NCI-H446 (cell line): Measurements from ENCODE around the gene BOLA3.
"Not testable (repeated sequence)": the region's sequence is repeated elsewhere in the genome, so short reads cannot be mapped to it uniquely, and the experiment has no call there.

Experiments
- DNase-seq, 2 experiments: peaks; one replicate each; lab custom pipeline; 2025; lab: John Stamatoyannopoulos, UW

The BOLA3 gene

DNA sequence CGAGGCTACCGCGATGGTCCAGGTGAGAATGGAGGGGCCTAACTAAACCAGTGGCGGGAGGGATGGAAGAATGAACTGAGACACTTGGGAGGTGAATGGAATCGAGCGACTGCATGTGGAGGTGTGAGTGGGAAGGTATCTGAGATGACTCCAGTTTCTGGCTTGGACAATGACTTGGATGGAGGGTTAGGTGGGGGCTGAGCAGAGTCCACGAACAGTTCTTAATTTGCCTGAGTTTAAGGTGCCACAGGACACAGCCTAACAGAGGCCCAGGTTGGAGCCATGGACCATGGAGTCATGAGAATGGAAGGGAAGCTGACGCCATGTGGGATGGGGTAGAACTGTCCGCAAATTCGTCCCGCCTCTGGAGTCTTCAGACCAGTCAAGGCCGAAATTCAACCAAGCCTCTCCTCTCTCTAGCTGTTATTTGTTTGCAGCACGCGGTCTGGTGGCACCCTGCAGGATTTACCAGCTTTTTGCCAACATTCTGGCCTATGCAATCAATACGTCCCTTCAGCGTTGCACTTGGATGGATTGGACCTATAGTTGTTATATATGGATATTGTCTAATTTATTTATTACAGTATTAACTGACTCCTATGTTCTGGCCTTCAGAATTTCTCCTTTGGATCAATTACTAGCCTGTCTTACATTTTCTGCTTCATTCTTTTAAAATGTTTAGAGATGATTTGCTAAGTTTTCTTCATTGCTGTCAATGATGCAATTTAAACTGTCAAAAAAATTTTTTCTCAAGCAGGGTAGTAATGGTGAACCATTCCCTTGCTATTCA lies 940 bp upstream of the BOLA3 start:
- DNase-seq = peak in 1 of 2 experiments; percentile 23

DNA sequence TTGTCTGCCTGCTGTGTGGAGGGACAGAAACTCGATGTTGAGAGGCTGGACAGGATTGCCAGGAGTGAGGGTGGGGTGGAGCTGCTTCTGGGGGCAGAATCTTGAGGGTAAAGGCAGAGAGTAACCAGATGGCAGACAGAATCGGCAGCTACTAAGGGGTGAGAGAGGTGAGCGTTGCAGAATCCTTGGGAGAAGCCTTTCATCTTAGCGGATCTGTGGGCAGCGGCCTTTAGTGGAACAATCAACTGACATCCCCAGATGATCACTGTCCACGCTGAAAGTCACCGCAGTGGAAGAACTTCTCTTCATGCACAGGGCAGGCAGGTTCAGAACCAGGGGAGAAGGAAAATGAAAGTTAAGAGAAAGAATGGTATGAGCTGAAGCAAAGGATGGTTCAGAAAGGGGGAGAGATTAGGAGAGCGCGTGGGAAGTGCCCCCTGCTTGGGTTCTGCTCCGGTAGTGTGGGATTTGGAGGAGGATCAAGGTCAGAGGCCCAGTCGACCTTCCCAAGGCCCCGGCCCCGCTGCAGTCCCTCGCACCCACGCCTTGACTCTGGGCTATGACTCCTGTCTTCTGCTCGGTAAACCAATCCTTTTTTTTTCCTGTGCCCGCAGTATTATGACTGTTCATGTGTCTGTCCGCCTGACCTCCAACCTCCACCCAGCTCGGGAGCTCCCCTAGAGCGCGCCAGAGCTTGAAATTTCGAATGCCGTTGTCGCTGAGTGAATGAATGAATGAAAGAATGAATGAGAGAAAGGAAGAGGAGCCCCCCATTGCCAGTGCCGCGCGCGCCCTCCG lies 584 bp downstream of the BOLA3 start:
- DNase-seq = no peak

DNA sequence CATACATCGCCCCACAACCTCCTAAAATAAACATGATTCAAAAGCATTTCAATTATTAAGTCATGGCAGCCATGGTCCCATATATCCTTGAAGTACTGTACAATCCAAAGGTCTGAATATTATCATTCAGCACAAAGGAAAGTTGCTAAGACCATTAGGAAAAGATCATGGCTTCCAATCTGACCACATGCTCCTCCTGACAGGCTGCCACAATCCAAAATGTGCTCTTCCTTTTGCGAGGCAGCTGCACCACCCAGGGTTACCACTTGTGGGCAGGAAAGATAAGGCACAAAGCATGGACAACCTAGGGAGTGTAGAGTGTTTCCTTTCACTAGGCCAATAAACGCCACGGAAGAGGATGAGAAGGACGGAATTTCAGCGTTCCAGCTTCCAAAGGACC lies 5.4 kb downstream of the BOLA3 start:
- DNase-seq = peak in 1 of 2 experiments; percentile 16

DNA sequence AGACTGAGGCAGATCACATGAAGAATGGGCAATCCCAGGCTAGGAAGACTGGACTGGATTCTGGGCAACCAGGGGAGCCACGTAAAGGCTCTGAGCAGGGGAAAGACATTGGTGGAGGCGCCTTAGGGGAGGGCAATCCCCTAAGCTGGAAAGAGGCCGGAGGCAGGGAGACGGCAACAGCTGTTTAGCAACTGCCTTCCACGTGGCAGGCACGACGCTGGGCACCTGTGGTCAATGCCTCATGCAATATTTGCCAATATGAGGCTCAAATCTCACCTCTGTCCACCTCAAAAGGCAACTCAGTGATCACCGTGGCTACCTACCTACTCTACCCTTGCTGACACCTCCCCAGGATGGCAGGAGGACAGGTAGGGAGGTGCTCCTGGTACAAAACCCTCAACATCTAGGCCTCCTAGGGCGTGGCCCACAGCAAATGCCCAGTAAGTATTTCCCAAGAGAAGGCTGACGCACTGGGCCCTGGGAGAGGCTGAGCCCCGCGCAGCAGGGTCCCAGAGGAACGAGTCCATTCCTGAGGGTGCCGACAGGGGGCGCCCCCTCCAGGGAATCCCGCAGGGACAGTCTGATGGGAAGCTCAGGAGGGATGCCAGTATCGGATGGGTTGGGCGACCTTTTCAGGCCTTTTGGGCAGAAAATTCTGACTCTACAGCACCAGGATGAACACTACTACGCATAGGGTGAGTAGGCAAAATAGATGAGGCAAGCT lies 8.9 kb downstream of the BOLA3 start:
- no peak for DNase-seq

DNA sequence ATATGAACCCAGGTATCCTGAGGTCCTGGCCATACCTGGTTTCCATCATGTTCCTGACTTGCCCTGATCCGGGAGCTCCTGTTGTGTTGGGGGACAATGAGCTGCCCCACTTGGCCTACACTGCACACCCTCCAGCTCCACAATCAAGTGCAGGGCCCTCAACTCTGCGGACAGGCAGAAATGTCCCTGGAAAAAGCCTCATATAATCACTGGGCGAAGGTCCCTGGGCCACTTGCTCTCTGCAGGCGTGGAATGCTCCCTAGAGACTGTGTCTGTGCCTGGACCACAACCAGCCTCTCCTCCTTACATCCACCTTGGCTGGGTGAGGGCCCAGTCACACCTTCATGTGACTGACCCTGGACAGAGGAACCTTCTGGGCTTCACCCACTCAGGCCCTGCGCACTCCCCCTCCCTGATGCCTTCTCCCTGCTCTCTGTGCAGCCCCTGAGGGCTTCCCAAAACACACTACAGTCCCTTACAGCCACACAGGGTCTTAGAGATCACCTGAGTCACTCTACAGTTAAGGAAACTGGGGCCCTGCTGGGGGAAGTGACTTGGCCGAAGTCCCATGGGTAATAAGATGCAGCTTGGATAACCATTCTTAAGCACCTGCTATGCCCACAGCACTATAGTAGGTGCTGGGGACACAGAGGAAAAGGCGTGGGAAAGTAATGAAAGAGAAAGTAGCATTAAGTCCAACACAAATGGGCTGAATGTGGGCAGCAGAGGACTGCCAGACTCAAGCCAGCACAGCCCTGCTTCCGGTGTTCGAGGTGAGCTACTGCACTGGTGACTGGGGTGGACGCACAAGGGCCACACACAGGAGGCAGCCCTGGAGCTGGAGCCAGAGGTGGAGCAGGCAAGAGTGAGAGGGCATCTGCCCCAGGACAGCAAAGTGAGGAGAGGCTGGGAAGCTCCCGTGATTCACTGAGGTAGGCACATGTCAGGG lies 9.8 kb downstream of the BOLA3 start:
- no peak for DNase-seq

DNA sequence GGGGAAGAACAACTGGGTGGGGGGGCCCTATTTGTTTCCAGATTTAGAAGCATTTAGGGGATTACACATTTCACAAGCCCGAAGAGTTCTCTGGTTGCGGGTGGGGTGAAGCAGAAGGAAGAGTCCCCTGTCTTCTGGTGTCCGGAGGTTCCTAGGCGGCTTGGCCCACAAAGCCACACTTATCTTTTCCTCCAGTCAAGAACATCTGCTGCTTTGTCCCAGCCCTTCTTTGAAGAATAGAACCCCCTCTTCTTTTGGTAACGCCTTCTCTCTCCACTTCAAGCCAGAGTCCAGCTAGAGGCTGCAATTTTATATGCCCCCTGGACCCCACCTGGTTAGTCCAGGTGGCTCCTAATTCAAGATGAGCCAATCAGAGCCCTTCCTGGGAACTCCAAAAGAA lies 15.8 kb downstream of the BOLA3 start:
- no peak for DNase-seq

DNA sequence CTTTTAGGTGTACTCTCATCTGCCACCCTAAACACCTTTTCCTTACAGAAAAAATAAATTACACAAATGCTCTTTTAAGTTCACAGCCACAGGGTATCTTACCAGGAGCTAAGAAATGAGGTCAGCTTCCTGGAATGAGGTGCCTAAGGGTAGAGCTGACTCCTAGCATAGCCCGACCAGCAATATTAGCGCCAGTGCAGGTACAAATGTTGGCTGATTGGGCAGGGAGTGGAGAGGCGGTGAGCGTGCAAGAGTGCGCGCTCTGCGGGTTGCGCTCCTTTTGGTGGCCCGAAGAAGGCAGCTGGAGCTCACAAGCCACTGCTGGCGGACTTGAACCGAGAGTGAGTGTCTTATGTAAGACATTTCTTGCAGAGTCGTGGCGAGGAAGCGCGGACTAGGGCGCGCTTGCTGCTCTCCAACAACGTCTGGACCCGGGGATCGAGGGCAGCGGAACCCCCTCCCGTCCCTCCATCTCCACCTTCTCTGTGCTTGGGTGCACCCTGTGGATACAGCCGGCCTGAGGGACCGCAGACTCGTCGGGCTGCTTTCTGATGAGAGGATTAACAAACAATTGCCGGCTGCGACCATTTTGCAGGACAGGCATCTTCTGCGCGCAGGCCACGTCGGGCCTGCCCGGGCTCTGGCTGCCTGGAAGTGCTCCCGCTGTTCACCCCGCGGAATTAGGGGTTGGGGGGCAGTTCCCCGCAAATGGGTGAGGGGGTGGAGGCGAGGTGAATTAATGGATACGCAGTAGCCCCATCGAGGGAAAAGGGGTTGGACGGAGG lies 17.3 kb downstream of the BOLA3 start:
- DNase-seq = no peak

DNA sequence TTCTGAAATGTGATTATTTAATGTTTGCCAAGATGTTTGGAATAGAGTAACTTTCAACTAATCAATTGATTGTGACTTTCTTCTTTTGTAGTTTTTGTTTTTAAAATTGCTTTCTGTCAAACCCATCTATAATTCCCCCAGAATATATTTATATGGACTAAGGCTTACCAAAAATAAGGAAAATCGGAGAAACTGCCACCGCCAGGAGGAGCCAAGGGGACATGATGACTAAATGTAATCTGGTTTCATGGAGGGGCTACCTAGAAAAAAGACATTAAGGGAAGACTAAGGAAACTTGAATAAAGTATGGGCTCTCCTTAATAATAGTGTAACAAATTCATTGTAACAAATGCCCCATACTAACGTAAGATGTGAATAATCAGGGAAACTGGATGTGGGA lies 19.5 kb downstream of the BOLA3 start:
- no peak for DNase-seq

DNA sequence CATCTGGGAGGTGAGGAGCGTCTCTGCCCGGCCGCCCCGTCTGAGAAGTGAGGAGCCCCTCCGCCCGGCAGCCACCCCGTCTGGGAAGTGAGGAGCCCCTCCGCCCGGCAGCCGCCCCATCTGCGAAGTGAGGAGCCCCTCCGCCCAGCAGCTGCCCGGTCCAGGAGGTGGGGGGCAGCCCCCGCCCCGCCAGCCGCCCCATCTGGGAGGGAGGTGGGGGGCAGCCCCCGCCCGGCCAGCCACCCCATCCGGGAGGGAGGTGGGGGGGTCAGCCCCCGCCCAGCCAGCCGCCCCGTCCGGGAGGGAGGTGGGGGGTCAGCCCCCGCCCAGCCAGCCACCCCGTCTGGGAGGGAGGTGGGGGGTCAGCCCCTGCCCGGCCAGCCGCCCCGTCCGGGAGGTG lies 23.8 kb downstream of the BOLA3 start:
- not testable (repeated sequence) for DNase-seq

DNA sequence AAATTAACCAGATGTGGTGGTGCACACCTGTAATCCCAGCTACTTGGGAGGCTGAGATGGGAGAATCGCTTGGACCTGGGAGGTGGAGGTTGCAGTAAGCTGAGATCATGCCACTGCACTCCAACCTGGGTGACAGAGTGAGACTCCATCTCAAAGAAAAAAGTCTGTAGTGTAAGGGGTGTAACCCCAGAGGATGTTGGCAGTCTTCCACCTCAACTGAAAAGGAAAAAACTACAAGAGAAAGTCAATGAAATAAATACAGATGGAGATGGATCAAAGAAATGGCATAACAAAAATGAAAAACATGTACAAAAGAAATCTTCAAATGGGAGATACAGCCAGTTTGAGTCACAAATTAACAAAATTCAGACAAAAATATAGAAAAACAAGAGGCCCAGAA lies 25.9 kb downstream of the BOLA3 start:
- not testable (repeated sequence) for DNase-seq

DNA sequence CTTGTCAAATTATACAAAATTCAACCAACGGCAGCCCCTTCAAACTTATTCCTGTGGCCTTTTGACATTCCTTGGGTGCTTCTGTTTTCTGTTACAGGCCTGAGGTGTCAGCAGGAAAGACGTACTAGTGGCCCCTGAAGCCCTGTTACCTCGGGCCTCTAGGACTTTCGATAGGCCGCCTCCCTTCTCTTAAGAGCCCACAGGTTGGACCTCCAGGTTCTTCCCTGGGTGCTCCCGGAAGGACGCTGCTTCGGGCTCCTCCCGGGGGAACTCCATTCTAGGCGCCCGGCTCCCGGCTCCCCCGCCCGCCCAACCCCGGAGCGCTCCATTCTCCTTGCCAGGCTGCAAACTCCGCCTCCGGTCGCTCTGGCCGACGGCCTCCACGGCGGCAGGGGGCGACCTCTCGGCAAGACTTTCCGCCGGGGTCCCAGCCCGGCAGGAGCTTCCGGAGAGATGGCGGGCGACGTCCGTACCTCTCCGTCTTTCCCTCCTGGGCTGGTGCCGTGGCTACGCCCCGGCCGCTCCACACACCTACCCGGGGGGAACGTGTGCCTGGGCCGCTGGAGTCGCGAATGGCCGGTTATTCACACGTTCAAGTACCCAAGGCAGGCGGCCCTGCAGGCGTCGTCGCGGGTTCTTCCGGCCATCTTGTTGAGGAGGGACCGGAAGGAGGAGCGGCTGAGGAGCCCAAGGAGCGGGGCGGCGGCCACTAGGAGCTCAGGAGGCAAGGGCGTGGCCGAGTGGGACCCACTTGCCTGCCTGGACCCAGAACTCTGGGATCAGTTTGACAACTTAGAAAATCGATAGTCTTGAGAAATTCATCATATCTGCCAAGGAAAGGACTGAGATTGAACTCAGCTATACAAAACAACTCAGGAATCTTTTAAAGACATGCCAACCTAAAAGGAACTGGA lies 27.5 kb downstream of the BOLA3 start:
- DNase-seq = peak; percentile 85 to 88

DNA sequence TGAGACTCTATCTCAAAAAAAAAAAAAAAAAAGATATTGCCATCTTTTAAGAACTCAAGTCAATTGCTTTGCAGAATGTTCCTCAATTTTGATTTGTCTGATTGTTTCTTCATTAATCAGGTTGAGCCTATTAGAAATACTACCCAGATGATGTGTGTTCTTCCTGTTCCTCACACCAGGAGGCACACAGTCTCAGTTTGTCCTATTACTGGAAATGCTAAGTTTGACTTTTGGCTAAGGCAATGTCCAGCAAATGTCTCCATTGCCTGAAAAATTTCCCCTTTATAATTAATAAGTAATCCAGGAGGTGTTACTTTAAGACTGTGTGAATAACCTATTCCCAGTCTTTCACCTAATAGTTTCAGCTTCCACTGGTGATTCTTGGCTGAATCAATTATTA lies 28.4 kb downstream of the BOLA3 start:
- no peak for DNase-seq

DNA sequence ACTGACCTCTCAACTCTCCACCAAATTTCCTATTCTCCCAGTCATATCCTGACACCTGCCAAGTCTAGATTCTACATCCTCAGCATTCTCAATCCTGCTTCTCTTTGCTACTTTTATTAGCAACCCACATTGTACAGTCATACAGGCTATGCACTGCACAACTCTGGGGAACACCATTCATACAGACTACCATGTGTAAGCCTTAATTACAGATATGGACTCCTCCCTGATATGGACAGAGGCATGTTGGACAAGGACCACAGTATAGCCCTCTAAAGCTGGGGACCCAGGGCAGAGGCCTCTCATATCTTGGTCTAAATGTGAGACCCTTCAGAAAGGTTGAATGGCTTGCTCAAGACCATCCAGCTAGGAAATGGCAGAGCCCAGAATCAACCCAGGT lies 36.3 kb downstream of the BOLA3 start:
- no peak for DNase-seq

DNA sequence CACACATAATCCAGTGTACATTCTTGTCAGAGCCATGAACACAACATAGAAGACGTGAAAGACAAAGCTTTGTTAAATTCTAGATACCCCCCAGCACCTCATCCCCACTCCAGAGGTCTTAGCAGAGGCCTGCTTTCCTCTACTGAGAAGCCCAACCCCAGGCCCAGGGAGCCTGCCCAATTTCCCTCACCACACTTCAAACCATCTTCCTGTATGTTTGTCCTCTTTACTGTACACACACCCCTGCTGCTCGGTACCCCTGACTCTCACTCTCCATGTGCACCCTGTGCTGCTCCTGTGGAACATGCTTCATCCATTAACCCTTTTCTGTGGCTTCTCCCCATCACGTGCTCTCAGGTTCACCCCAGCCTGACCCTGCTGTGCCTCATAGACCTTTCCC lies 37.2 kb downstream of the BOLA3 start:
- no peak for DNase-seq

DNA sequence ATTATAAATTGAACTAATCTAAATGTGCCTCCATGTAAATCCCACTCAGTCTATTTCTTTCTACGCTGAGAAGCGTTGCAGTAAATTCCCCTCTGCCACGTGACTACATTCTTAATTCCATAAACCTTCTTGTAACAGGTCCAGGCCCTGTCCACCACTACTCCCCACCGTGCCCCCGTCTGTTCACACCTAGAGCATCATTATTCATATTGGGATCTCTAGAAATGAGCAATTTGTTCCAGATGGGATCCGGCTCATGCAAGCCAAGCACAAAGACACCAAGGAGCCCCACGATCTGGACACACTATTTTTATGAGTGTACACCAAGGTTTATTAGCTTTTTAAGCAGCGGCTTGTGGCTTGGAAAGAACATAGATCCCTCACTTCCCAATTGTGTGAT lies 38.2 kb downstream of the BOLA3 start:
- no peak for DNase-seq

DNA sequence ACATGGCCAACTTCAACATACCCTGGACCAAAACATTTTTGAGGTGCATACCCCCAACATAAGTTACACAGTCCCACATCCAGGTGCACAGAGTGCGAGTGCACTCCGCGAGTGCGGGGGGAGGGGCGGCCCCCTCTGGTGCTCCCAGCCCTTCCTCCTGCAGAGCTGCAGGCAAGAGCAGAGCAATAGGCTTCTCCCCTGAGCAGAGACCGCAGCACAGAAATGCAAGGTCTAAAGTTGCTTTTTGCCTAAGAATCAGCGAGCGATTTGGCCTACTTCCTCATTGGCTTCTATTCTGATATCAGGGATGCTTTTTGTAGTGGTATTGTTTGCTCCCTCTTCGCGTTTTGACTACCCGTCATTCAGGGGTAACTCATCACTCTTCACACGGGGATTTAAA lies 40.6 kb downstream of the BOLA3 start:
- DNase-seq = no peak

DNA sequence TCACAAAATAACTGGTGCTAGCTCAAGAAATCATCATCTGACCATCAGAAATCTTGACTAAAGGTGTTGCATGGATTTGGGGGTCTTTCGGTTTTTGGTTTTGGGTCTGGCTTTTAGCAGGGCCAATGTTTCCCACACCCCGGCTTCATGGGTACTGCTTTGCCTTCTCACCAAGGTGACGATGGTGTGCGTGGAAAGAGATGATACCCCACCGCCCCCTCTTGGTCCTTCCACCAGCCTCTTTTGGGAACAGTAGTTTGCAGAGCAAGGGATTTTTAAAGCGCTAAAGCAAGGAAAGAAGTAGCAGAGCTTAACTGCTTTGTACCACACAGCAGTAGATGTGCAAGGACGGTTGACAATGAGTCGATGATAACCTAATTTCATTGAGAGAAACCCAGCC lies 42.3 kb downstream of the BOLA3 start:
- DNase-seq = no peak

DNA sequence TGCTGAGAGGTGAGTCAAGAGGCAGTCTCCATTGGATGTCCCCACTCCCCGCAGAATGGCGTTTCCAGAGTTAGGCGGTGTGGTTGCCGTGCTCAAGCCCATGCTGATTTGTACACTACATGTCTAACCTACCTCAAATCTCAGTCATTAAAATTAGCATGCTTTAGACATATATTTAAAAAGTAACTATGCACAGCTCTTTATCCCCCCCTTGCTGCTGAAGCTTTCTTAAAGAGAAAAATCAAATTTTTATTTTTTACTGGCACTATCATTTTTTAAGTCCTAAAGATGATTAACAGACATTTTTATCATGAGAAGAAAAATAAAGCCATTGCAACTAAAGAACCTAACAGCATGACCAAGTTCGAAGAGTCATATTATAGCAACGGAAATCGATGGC lies 42.9 kb downstream of the BOLA3 start:
- DNase-seq = no peak

DNA sequence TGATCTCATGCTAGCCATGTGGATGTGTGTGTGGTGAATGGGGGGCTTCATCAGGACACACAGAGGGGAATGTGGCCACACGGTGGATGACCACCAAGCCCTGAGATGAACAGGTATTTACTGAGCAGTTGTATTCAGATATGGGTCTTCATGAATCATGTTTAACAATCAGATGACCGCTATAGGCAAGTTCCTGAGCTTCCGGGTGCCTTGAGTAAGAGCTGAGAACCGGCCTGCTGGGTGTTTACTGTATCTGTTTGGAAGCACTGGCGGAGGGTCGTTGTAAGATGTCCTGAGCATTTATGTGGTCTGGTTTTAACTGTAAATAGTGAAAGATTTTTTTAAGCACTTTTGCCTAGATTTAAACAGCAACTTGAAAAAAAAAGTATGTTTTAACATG lies 43.9 kb downstream of the BOLA3 start:
- DNase-seq = no peak

DNA sequence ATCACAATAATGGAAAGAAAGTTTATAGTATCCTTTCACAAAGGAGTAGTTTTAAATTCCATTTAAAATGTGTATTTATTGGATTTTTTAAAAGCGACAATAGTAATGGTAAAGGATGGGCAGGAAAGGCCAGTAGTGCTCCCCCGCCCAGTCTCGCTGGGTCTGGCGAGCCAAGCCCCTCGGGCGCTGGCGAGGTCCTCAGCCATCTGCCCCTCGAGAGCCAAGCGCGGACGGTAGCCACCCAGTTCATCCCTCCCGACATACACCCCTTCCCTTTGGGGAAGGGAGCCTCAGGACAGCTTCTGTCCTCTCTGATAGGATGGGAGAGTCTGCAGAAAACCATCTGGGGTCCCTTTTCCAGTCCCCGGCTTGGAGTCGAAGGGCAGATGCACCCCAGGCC lies 45.2 kb downstream of the BOLA3 start:
- DNase-seq = no peak
